AG04449 (cell line): ENCODE results near the gene ZFPM1.

Experiments used
- CTCF ChIA-PET: fragments of 350-600 bp; formaldehyde crosslinking; extraction: SDS; loops from one replicate; lab custom pipeline; 2021; ENCODE audit warnings: antibody characterized with exemption; lab: Yijun Ruan, JAX
- POLR2A ChIA-PET: fragments of 400-600, 350-600 bp; formaldehyde crosslinking; extraction: SDS; loops from one replicate; lab custom pipeline; 2020; ENCODE audit warnings: antibody characterized with exemption, inconsistent platforms; lab: Yijun Ruan, JAX
- DNase-seq: peaks from one replicate; pipeline ENCODE4 v3.0.0-alpha.2; 2010; ENCODE audit warnings: low read depth, low spot score
- H3K4me3 ChIP-seq: 2 replicates; pipeline ENCODE4 v1.5.1; 2011; ENCODE audit warnings: low read depth, mild to moderate bottlenecking, control low read depth, low read length
- TF ChIP-seq, protein P1 (sequence below): IDR thresholded peaks from one replicate; pipeline ENCODE4 v1.5.1; 2011; ENCODE audit warnings: mild to moderate bottlenecking, moderate library complexity, low read length, control low read depth, inconsistent platforms; ENCODE audit not compliant: insufficient read depth; ENCODE audit errors: missing control alignments

ZFPM1 gene

DNA sequence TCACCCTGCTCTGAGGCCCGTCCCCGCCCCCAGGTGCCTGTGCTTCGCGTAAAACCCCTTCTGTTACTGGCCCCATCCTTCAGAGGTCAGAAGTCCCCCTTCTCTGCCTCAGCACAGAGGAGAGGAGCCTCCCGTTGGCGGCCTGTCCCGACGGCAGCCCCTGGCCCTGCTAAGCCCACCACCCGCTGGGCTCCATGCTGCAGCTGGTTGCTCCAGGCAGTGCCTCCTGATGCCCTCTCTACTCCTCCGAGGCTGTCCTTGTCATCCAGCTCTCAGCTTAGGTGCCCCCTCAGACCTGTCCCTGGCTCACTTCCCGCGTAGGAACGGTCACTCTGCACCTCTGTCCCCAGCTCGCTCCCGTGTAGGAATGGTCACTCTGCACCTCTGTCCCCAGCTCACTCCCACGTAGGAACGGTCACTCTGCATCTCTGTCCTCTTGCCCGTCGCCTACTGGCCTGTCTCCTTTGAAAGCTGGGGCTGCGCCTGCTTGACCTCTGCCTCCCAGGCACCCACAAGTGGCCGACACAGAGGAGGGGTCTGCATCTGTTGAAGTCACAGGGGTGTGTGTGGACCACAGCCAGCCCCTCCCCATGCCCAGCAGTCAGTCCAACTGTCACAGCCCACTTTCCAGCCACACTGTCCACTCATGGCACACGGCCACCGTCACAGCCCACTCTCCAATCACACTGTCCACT lies 85.4 kb downstream of the ZFPM1 start:
- no peak overlapping the region for H3K4me3 ChIP-seq
- ChIA-PET CTCF (interaction anchor here (1.2 kb wide), 1 partner anchor 22 kb away, joined by 3 read pairs; no protein-coding TSS in a partner anchor), POLR2A (interaction anchor here (1.0 kb wide), 1 partner anchor 86 kb away, joined by 3 read pairs; the partner anchor contains the start of gene ZFPM1)
- TF ChIP-seq, protein P1, sequence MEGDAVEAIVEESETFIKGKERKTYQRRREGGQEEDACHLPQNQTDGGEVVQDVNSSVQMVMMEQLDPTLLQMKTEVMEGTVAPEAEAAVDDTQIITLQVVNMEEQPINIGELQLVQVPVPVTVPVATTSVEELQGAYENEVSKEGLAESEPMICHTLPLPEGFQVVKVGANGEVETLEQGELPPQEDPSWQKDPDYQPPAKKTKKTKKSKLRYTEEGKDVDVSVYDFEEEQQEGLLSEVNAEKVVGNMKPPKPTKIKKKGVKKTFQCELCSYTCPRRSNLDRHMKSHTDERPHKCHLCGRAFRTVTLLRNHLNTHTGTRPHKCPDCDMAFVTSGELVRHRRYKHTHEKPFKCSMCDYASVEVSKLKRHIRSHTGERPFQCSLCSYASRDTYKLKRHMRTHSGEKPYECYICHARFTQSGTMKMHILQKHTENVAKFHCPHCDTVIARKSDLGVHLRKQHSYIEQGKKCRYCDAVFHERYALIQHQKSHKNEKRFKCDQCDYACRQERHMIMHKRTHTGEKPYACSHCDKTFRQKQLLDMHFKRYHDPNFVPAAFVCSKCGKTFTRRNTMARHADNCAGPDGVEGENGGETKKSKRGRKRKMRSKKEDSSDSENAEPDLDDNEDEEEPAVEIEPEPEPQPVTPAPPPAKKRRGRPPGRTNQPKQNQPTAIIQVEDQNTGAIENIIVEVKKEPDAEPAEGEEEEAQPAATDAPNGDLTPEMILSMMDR = no peak
- no peak for DNase-seq

DNA sequence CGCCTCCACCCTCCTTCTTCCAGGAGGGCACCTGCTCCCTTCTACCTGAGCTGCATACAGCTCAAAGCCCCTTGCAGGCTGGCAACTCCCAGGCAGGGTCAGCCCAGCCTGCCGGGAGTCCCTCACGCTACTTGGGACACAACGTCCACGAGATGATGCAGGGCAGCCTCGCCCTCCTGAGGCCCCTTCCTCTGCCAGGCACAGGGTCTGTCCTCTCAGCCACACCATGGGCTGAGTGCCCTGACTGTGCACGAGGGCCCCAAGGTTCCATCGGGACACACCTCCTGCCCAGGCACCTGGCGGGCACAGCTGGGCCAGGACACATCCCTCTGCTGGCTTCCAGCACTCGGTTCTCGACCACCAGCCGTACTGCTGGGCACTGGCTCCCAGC lies 86.2 kb downstream of the ZFPM1 start:
- DNase-seq = no peak
- H3K4me3 ChIP-seq = no peak overlapping the region
- TF ChIP-seq, protein P1 = no peak
- POLR2A ChIA-PET = no interaction called here
- CTCF ChIA-PET = interaction anchor here (1.0 to 1.2 kb wide), 2 partner anchors 18 to 21 kb away, joined by 3 read pairs; no protein-coding TSS in a partner anchor

DNA sequence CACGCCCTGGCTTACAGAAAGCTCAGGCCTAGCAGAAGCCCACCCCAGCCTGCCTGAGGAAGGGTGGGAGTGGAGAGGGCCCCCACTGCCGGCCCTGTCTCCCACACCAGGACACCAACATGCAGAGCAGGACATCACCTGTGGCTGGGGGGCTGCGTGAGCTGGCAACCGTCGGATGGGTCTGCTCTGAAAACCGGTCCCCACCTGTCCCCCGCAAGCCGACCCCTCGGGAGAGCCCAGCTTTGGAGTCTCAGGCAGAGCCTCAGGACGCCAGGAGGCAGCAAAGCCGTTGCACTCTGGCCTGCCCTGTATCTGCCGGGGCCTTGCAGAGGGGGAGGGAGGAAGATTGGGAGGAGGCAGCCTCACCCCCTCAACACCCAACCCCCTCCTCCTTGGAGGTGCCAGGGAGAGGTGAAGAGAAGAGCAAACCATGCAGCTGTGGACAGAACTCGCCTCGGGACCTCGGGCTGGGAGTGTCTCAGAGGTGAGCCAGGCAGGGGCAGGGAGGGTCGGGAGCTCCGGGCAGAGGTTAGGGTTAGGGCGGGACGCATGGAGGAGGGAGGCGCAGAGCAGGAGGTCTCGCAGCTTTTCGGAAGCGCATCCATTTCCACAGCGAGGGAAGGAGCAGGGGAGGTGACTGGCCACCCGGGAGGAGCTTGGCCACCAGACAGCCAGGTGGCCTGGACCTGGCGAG lies 86.7 kb downstream of the ZFPM1 start:
- CTCF ChIA-PET = interaction anchor here (1.0 to 1.2 kb wide), 2 partner anchors 17 to 21 kb away, joined by 3 read pairs; no protein-coding TSS in a partner anchor
- TF ChIP-seq, protein P1 = no peak
- no peak for DNase-seq
- H3K4me3 ChIP-seq = no peak overlapping the region
- POLR2A ChIA-PET = no interaction called here

DNA sequence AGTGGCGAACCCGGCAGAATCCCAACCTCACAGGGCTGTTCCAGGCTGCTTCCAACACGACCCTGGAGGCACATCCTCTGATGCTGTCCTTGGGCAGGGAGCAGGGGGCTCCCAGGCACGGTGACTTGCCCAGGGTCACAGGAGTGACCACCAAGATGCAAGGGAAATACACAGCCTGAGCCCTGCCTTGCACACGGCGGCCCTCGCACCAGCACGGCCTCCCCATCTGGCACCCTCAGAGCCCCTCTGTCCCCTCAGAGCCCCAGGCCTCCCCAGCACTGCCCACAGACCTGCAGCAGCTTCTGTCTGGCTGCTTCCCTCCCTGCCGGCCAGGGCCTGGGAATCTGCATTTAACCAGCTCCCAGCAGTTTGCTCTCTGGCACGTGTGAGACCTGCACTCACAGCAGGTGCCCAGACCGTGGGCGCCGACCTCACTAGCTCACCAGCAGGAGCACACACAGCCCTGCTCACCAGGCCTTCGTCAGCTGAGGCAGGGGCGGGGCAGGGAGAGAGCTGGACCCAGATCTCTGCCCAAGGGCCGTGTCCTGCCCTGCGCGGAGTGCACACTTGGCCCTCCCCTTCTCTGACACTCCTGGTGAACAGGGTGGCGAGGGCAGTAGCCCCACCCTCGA lies 87.4 kb downstream of the ZFPM1 start:
- ChIA-PET POLR2A (no interaction called here), CTCF (no interaction called here)
- TF ChIP-seq, protein P1 = no peak
- no peak overlapping the region for H3K4me3 ChIP-seq
- no peak for DNase-seq

DNA sequence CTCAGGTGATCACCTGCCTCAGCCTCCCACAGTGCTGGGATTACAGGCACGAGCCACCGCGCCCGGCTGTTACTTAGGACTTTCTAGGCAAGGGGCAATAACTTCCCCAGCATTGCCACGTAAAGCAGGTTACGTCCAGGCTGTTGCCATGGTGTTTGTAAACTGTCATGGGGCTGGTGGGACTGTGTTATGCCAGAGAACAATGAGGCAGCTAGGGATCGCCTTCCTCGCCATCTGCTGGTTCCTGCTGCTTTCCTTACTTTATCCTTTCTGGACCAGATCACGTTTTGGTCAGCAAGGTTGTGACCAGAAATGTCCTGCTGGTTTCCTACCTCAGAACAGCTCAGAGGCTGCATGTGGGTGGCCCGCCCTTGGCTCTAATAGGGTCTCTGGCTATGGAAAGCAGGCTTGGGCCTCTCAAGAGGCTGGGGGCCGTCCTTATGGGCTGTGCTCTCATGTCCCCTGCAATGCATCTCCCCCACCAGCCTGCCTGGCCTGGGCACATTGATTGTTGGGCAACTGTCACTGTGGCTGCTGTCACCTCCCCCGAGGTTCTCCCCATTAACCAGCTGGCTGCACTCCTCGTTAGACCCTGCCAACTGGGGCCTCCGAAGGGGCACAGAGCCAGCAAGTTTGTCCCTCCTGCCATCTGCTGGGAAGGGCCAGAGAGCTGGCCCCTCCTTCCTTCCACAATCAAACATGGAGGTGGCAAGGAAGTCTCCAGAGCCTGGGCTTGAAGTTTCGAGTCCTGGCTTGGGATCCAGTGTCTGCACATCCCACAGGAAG lies 88.9 kb downstream of the ZFPM1 start:
- no peak for DNase-seq
- ChIA-PET CTCF (no interaction called here), POLR2A (no interaction called here)
- TF ChIP-seq, protein P1 = no peak
- no peak overlapping the region for H3K4me3 ChIP-seq
